Liver (tissue), 9 donors: ENCODE data around the gene PRCC. TPM values are rescaled to one million over a fixed set of nuclear protein-coding genes. Genes with fewer than 3 reads are reported as not detected.

Source experiments
- DNase-seq: peaks from one replicate; pipeline ENCODE4 v3.0.0-alpha.2; 2017; ENCODE audit warnings: low spot score
- H3K27ac ChIP-seq, 2 donors: one replicate each; pipeline ENCODE4 v1.7.0; 2013; ENCODE audit warnings: inconsistent platforms in 2 of 2, low read length in 2 of 2, control low read depth in 1 of 2, low read depth in 1 of 2, mild to moderate bottlenecking in 1 of 2
- H3K27me3 ChIP-seq, 4 donors: one replicate each; pipeline versions ENCODE4 v1.6.1 to v1.7.0; 2013; ENCODE audit warnings: low read length in 3 of 4, inconsistent platforms in 1 of 4, mild to moderate bottlenecking in 1 of 4, moderate library complexity in 1 of 4; ENCODE audit not compliant: control insufficient read depth in 4 of 4, insufficient read depth in 4 of 4
- H3K36me3 ChIP-seq, 4 donors: one replicate each; pipeline versions ENCODE4 v1.6.1 to v1.7.0; 2013; ENCODE audit warnings: low read length in 3 of 4, mild to moderate bottlenecking in 3 of 4, low read depth in 1 of 4, moderate library complexity in 1 of 4; ENCODE audit not compliant: control insufficient read depth in 4 of 4, insufficient read depth in 3 of 4
- H3K4me1 ChIP-seq, 4 donors: one replicate each; pipeline versions ENCODE4 v1.6.1 to v1.7.0; 2013; ENCODE audit warnings: low read length in 3 of 4, mild to moderate bottlenecking in 3 of 4, moderate library complexity in 1 of 4; ENCODE audit not compliant: control insufficient read depth in 4 of 4, insufficient read depth in 4 of 4
- H3K4me3 ChIP-seq, 3 donors: one replicate each; pipeline versions ENCODE4 v1.6.1 to v1.7.0; 2013; ENCODE audit warnings: low read length in 3 of 3, control low read depth in 1 of 3, low read depth in 1 of 3, mild to moderate bottlenecking in 1 of 3
- H3K9ac ChIP-seq, 2 donors: one replicate each; pipeline ENCODE4 v1.7.0; 2013; ENCODE audit warnings: low read length in 2 of 2, mild to moderate bottlenecking in 2 of 2, moderate library complexity in 2 of 2, control low read depth in 1 of 2, low read depth in 1 of 2
- H3K9me3 ChIP-seq, 4 donors: one replicate each; pipeline versions ENCODE4 v1.6.1 to v1.7.0; 2013; ENCODE audit warnings: low read length in 3 of 4; ENCODE audit not compliant: control insufficient read depth in 4 of 4
- CTCF ChIP-seq: fragments of 150-350 bp; IDR thresholded peaks from 2 replicates; pipeline ENCODE4 v1.5.1; 2017; ENCODE audit warnings: improper control_type of control experiment, low read depth, low read length; ENCODE audit not compliant: missing input control
- EGR1 ChIP-seq, 2 donors: IDR thresholded peaks; 2 replicates each; pipeline ENCODE4 v1.6.1; 2016 to 2018; ENCODE audit warnings: antibody characterized with exemption in 2 of 2, low read depth in 2 of 2
- FOXA2 ChIP-seq: IDR thresholded peaks from 2 replicates; pipeline ENCODE4 v1.6.1; 2016; ENCODE audit warnings: antibody characterized with exemption
- HNF4A ChIP-seq, 2 donors: conservative IDR thresholded peaks; 2 replicates each; pipeline ENCODE4 v1.6.1; 2016; ENCODE audit warnings: antibody characterized with exemption in 2 of 2, mild to moderate bottlenecking in 2 of 2
- HNF4G ChIP-seq: IDR thresholded peaks from 2 replicates; pipeline ENCODE4 v1.6.1; 2016; ENCODE audit warnings: antibody characterized with exemption
- JUND ChIP-seq, 2 donors: IDR thresholded peaks; 2 replicates each; pipeline ENCODE4 v1.6.1; 2016; ENCODE audit warnings: antibody characterized with exemption in 2 of 2
- NR2F2 ChIP-seq: IDR thresholded peaks from 2 replicates; pipeline ENCODE4 v1.6.1; 2016; ENCODE audit warnings: antibody characterized with exemption
- RAD21 ChIP-seq, 2 donors: IDR thresholded peaks; 2 replicates each; pipeline ENCODE4 v1.6.1; 2016; ENCODE audit warnings: antibody characterized with exemption in 2 of 2, mild to moderate bottlenecking in 2 of 2
- RXRA ChIP-seq, 2 donors: IDR thresholded peaks; 2 replicates each; pipeline ENCODE4 v1.6.1; 2017 to 2018; ENCODE audit warnings: antibody characterized with exemption in 2 of 2, mild to moderate bottlenecking in 1 of 2
- SP1 ChIP-seq: IDR thresholded peaks from 2 replicates; pipeline ENCODE4 v1.6.1; 2018; ENCODE audit warnings: antibody characterized with exemption, mild to moderate bottlenecking
- TAF1 ChIP-seq: conservative IDR thresholded peaks from 2 replicates; pipeline ENCODE4 v1.6.1; 2016; ENCODE audit warnings: antibody characterized with exemption, mild to moderate bottlenecking
- YY1 ChIP-seq: IDR thresholded peaks from 2 replicates; pipeline ENCODE4 v1.6.1; 2016; ENCODE audit warnings: antibody characterized with exemption, mild to moderate bottlenecking
- ZBTB33 ChIP-seq: IDR thresholded peaks from 2 replicates; pipeline ENCODE4 v1.6.1; 2016; ENCODE audit warnings: antibody characterized with exemption
- WGBS: extraction: QIAGEN DNeasy Blood & Tissue Kit; methylation state at CpG from one replicate; pipeline ENCODE4 v1.1.7; 2013; 5-methylcytosine and 5-hydroxymethylcytosine counted together
- polyA plus RNA-seq, 2 donors: library from polyadenylated mRNA; stranded (reverse) in 1 of 2; unstranded in 1 of 2; fragments of 200-250 nt in 1 of 2; fragments of >200 nt in 1 of 2; fragmentation: Nextera tagmentation in 1 of 2; extraction: Ambion mirVana in 1 of 2; gene quantifications; one replicate each; pipeline versions ENCODE4 v1.2.1 to v1.2.3, GENCODE V29; 2013 to 2015
- total RNA-seq, 2 donors: library from RNA; depleted of rRNA; stranded (reverse); fragments of >200 nt; gene quantifications; one replicate each; pipeline ENCODE4 v1.2.3, GENCODE V29; 2014
- TF ChIP-seq, protein P1 (sequence below): IDR thresholded peaks from 2 replicates; pipeline ENCODE4 v1.6.1; 2016; ENCODE audit warnings: antibody characterized with exemption
- donor health status: healthy.
- donor health status: healthy.
- donor health status: healthy.
- donor health status: healthy.
- donor health status: healthy.

PRCC gene
- total and polyA plus RNA-seq, 4 donors, result 8.8 to 19.3 (median 14.3) TPM

DNA sequence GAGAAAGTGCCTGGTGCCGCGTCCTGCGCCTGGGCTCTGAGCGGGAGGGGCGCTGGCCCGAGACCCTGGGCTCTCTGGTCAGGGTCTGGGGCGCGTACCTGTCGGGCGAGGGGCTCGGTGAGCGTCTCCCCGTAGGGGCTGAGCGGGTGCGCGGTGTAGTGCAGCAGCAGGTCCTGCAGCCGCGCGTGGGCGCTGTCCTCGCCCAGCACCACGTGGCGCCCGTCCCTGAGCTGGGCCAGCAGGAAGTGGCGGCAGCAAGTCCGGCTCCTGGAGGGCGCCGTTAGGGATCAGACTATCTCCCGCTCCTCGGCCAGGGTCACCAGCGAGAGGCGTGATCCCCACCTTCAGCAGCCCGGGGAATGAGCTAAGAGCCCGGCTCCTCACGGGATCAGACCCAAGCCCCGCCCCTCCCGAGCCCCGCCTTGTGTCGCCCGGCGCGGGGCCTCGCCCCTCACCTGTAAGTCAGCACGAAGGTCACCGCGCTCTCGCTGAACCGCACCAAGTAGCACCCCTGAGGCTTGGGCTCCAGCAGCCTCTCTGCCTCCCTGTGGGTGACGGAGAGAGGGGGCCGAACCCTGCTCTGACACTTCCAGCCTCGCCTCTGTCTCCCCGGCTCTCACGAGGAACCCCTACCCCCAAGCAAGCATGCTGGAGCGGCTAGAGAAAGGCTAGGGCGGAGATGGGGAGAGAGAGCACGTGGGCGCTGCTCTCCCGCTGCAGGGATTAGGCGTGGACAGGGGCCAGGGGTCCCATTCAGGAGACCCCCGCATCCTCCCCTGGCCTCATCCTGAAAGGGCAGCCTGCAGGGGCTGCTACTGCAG, 46.6 kb downstream of the PRCC start:
- Histone ChIP-seq H3K36me3 (no peaks in the 10 kb centered on the region), H3K4me3 (peak overlapping the region in 2 of 3 donors; percentile 20 to 32), H3K9me3 (no peaks in the 10 kb centered on the region), H3K27me3 (no peaks in the 10 kb centered on the region), H3K9ac (no peak overlapping the region), H3K27ac (peak overlapping the region; percentile 74 to 84), H3K4me1 (peaks cover 3 to 8% (median 6%) of the 10 kb centered on the region in 4 donors)
- WGBS, result 14% methylated on average over 60 of the region's 60 CpGs
- TF ChIP-seq FOXA2, result no peak
- peak; percentile 30 for TF ChIP-seq CTCF
- TF ChIP-seq RAD21 (IDR thresholded peaks at IDR 0.05), result peak in 1 of 2 donors; percentile 42
- peak; percentile 41 for DNase-seq

DNA sequence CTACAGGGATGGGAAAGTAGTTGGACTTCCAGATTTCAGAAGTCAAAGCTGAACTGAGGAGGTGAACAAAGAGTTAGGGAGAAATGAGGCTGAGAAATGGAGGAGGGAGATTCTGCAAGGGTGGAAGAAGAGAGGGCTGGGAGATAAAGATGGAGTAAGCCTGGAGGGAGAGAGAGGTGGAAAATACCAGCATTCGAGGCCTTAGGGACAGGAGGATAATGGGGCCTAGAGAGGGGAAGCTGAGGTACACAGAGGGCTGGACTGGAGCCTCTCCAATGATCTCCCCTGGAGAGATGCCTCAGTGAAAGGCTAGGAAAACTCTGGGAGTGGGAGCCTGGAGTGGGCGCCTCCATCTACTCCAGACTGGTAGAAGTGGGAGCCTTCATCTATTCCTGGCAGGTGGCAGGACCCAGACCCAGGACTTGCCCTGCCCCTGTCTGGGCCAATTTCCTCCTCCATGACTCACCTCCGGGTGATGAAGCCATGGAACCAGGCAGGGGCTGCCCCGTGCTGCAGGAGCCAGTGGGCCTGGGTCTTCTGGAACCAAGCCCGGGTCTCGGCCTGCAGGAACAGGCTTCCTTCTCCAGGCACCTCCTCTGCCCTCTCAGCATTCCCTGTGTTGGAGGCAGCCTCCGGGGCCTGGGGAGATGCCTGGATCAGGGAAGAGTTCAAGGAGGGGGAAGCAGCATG, 47.4 kb downstream of the PRCC start:
- TF ChIP-seq NR2F2 (no peak), HNF4A (conservative IDR thresholded peaks at IDR 0.05) (no peak), TAF1 (no peak), CTCF (no peak), RAD21 (IDR thresholded peaks at IDR 0.05) (no peak), SP1 (no peak), EGR1 (IDR thresholded peaks at IDR 0.05; ENCODE audit: low read depth in 2 of 2) (no peak)
- TF ChIP-seq, protein P1, sequence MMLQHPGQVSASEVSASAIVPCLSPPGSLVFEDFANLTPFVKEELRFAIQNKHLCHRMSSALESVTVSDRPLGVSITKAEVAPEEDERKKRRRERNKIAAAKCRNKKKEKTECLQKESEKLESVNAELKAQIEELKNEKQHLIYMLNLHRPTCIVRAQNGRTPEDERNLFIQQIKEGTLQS, result no peak
- Histone ChIP-seq H3K9ac (no peak overlapping the region), H3K27me3 (no peaks in the 10 kb centered on the region), H3K4me3 (no peak overlapping the region), H3K36me3 (no peaks in the 10 kb centered on the region), H3K27ac (peak overlapping the region; percentile 74 to 84), H3K4me1 (peaks cover 3 to 8% (median 6%) of the 10 kb centered on the region in 4 donors), H3K9me3 (no peaks in the 10 kb centered on the region)
- no peak for DNase-seq
- WGBS, result 86% methylated on average over 7 of the region's 7 CpGs

DNA sequence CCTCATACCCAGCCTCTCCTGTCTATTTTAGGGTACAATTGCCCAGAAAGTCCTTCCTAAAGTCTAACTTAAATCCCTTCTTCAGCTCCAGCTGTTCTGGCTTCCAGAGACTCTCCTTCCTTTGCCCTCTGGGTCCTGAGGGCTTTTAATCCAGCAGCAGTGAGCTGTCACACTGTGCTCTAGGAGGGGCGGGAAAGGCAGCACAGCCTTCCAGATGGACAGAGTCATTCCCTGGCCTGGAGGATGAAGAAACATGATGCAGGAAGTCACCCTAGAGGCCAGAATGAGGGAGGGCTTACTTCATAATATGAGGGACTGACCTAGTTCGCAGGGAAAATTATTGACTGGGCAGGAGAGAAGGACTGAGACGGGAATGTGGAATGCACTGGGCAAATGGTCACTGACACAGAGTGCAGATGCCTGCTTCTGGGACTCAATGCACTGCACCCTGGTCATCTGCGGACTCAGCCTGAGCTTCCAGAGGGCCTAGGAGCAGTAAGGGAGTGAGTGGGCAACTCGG, 48.0 kb downstream of the PRCC start:
- Histone ChIP-seq H3K4me3 (no peak overlapping the region), H3K4me1 (peaks cover 3 to 8% (median 6%) of the 10 kb centered on the region in 4 donors), H3K9me3 (no peaks in the 10 kb centered on the region), H3K36me3 (no peaks in the 10 kb centered on the region), H3K27ac (peak overlapping the region; percentile 74 to 84), H3K27me3 (no peaks in the 10 kb centered on the region), H3K9ac (peak overlapping the region in 1 of 2 donors; percentile 49)
- DNase-seq, result no peak
- 47% methylated on average over 5 of the region's 5 CpGs for WGBS
- no peak for TF ChIP-seq JUND (IDR thresholded peaks at IDR 0.05)
- no peak for TF ChIP-seq FOXA2
- no peak for TF ChIP-seq ZBTB33
- peak; percentile 40 for TF ChIP-seq SP1
- no peak for TF ChIP-seq HNF4G
- TF ChIP-seq EGR1 (IDR thresholded peaks at IDR 0.05; ENCODE audit: low read depth in 2 of 2), result no peak
- no peak for TF ChIP-seq YY1
- no peak for TF ChIP-seq HNF4A (conservative IDR thresholded peaks at IDR 0.05)
- TF ChIP-seq NR2F2, result peak; percentile 89
- TF ChIP-seq RXRA (IDR thresholded peaks at IDR 0.05), result peak; percentile 66 to 79
- TF ChIP-seq TAF1, result no peak
